Progenitor cell of endocrine pancreas (in vitro differentiated cells): ENCODE measurements around the gene RAPGEF4. TPM values are rescaled to one million over a fixed set of nuclear protein-coding genes. Genes with fewer than 3 reads are reported as not detected.

Experiments used
- DNase-seq: peaks from one replicate; pipeline ENCODE4 v3.0.0; 2021; ENCODE audit warnings: low spot score; ENCODE audit not compliant: unreplicated experiment
- H3K27ac Mint-ChIP-seq: 2 replicates; pipeline ENCODE4 v1.8.0; 2021; ENCODE audit warnings: mild to moderate bottlenecking, moderate library complexity, mixed read lengths
- H3K27me3 Mint-ChIP-seq: 2 replicates; pipeline ENCODE4 v1.8.0; 2021; ENCODE audit warnings: mixed read lengths
- H3K36me3 Mint-ChIP-seq: 2 replicates; pipeline ENCODE4 v1.8.0; 2022; ENCODE audit warnings: mixed read lengths; ENCODE audit not compliant: insufficient read depth
- H3K4me1 Mint-ChIP-seq: 2 replicates; pipeline ENCODE4 v1.8.0; 2021; ENCODE audit warnings: low read depth, mixed read lengths
- H3K4me3 Mint-ChIP-seq: 2 replicates; pipeline ENCODE4 v1.8.0; 2021; ENCODE audit warnings: low read depth, mild to moderate bottlenecking, moderate library complexity, mixed read lengths
- H3K9me3 Mint-ChIP-seq: 2 replicates; pipeline ENCODE4 v1.8.0; 2021; ENCODE audit warnings: low read depth, mixed read lengths
- total RNA-seq: library from RNA; stranded (reverse); gene quantifications from 2 replicates; pipeline ENCODE4 v1.2.1, GENCODE V29; 2021
- TF ChIP-seq, protein P1 (sequence below): fragments of 200-600 bp; sonication (generic); IDR thresholded peaks from one replicate; pipeline ENCODE4 v1.5.0; 2021; ENCODE audit warnings: antibody characterized with exemption, mild to moderate bottlenecking; ENCODE audit not compliant: unreplicated experiment

Gene RAPGEF4
- total RNA-seq, 1 donor from 2014 or later: 8.6 TPM

DNA sequence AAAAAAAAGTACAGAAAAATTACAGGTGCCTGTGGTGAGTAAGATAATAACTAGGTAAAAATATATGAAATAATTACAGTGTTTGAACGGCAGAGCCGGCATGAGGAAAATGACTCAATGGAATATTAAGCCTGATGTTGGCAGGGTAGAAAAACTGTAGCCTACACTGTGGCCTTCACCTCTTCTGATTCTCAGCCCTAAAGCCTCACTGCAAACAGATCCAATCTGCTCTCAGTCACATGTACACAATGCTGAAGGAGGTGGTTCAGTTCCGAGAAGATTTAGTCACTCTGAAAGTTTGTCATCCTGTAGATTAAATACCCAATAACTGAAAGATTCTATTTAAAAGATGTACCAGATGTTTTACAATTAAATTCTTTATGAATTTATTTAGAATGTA lies 273.1 kb downstream of the RAPGEF4 start:
- H3K27me3 Mint-ChIP-seq: no peaks in the 10 kb centered on the region
- no peak overlapping the region for H3K27ac Mint-ChIP-seq
- peaks cover 3% of the 10 kb centered on the region for H3K9me3 Mint-ChIP-seq
- H3K4me3 Mint-ChIP-seq: no peak overlapping the region
- H3K4me1 Mint-ChIP-seq: no peaks in the 10 kb centered on the region
- TF ChIP-seq, protein P1, sequence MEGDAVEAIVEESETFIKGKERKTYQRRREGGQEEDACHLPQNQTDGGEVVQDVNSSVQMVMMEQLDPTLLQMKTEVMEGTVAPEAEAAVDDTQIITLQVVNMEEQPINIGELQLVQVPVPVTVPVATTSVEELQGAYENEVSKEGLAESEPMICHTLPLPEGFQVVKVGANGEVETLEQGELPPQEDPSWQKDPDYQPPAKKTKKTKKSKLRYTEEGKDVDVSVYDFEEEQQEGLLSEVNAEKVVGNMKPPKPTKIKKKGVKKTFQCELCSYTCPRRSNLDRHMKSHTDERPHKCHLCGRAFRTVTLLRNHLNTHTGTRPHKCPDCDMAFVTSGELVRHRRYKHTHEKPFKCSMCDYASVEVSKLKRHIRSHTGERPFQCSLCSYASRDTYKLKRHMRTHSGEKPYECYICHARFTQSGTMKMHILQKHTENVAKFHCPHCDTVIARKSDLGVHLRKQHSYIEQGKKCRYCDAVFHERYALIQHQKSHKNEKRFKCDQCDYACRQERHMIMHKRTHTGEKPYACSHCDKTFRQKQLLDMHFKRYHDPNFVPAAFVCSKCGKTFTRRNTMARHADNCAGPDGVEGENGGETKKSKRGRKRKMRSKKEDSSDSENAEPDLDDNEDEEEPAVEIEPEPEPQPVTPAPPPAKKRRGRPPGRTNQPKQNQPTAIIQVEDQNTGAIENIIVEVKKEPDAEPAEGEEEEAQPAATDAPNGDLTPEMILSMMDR: no peak
- DNase-seq: no peak
- H3K36me3 Mint-ChIP-seq: peaks cover 1% of the 10 kb centered on the region

DNA sequence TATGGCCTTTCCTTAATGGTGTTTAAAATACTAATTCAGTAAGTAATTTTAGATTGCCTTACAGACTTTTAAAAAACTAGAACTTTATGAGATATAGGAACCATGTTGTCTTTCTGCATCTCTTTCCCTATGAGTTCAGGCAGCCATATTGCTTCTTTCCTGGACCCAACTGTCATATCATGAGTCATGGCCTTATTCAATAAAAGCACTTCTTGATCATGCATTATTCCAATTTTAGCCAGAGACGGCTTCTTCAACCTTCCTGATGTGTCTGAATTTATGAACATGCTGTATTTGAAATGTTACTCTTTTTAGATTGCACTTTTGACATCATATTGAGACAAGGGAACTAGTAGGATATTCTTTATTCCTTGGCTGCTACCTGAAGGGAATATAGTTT lies 274.6 kb downstream of the RAPGEF4 start:
- TF ChIP-seq, protein P1: no peak
- DNase-seq: no peak
- Mint-ChIP-seq H3K9me3 (peaks cover 3% of the 10 kb centered on the region), H3K4me1 (no peaks in the 10 kb centered on the region), H3K36me3 (no peaks in the 10 kb centered on the region), H3K27ac (no peak overlapping the region), H3K27me3 (no peaks in the 10 kb centered on the region), H3K4me3 (no peak overlapping the region)

DNA sequence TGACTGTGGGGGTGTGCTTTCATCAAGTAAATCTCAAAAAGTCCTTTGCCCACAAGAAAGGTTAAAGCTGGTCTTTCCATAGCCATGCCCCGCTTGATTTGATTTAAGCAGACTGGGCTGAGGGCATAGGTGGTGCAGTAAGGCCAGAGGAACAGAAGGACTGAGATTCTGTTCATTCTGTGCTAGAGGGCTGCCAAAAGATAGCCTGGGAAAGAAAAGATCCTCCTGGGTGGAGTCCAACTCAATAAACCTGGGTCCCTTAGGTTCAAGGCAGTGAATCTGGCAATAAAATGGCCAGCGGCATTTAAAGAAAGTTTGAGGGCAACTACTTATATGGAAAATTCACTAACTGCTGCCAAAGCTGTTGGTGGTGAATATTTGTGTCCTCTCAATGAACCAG lies 280.8 kb downstream of the RAPGEF4 start:
- DNase-seq: no peak
- Mint-ChIP-seq H3K27ac (no peak overlapping the region), H3K4me1 (no peaks in the 10 kb centered on the region), H3K9me3 (peaks cover under 1% of the 10 kb centered on the region), H3K27me3 (no peaks in the 10 kb centered on the region), H3K36me3 (peaks cover 4% of the 10 kb centered on the region), H3K4me3 (no peak overlapping the region)
- TF ChIP-seq, protein P1: no peak

DNA sequence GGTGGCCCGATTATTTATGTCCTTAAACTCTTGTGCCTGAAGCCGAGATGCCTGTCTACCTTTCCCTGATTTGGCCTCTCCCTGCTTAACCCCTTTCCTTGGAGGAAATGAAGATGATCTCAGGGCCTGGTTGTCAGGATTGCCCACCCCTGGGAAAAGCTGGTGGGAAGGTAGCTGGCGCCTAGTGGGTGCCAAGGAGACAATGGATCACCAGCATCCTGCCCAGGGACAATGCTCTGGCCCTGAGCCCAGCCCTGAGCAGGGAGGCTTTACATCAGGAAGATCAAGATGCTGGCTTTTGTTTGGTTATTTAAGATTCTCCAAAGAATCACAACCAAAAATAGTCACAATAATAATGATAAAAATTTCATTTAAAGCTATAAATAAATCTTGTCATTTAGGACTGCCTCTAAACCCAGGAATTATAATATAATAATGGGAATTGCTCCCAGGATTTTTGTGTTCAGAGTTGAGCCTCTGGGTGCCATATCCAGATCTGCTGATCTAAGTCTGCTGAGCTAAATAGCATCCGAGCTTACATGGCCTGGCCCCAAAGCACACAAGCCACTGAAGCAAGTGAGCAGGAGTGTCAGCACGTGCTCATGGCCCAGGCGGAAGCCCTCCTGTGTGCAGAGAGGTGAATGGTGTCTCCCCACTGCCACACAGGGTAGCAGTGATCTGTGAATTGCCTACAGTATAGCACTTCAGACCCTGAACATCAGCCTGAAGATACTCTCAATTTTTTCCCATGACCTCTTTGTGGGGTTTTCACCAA lies 282.2 kb downstream of the RAPGEF4 start:
- DNase-seq: no peak
- H3K27ac Mint-ChIP-seq: no peak overlapping the region
- TF ChIP-seq, protein P1: no peak
- H3K9me3 Mint-ChIP-seq: no peaks in the 10 kb centered on the region
- H3K4me3 Mint-ChIP-seq: no peak overlapping the region
- H3K4me1 Mint-ChIP-seq: no peaks in the 10 kb centered on the region
- no peaks in the 10 kb centered on the region for H3K27me3 Mint-ChIP-seq
- peaks cover 4% of the 10 kb centered on the region for H3K36me3 Mint-ChIP-seq

DNA sequence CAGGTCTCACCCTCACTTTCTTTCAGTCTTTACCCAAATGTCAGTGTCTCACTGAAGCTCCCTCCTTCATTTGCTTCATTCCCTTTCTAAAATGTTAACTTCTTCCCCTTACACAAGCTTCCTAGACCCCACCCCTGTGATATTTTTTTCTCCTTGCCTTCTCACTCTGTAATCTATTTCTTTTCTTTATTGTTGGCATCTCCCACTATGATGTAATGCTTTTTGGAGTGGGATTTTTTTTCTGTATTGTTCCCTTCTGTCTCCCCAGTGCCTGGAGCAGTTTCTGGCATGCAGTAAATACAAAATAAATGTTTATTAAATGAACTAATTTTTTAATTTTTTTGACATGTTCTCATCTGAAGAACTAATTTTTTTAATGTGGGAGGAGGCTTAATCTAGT lies 284.1 kb downstream of the RAPGEF4 start:
- H3K27me3 Mint-ChIP-seq: no peaks in the 10 kb centered on the region
- no peaks in the 10 kb centered on the region for H3K9me3 Mint-ChIP-seq
- no peak for DNase-seq
- peaks cover 9% of the 10 kb centered on the region for H3K36me3 Mint-ChIP-seq
- no peak overlapping the region for H3K27ac Mint-ChIP-seq
- TF ChIP-seq, protein P1: no peak
- no peaks in the 10 kb centered on the region for H3K4me1 Mint-ChIP-seq
- no peak overlapping the region for H3K4me3 Mint-ChIP-seq
